ENCODE results near the gene CENPL. TPM values are rescaled to one million over a fixed set of nuclear protein-coding genes. Genes with fewer than 3 reads are reported as not detected.

The CENPL gene
- total and polyA plus RNA-seq, 8 donors, result 7.2 to 19.0 (median 11.3) TPM

DNA sequence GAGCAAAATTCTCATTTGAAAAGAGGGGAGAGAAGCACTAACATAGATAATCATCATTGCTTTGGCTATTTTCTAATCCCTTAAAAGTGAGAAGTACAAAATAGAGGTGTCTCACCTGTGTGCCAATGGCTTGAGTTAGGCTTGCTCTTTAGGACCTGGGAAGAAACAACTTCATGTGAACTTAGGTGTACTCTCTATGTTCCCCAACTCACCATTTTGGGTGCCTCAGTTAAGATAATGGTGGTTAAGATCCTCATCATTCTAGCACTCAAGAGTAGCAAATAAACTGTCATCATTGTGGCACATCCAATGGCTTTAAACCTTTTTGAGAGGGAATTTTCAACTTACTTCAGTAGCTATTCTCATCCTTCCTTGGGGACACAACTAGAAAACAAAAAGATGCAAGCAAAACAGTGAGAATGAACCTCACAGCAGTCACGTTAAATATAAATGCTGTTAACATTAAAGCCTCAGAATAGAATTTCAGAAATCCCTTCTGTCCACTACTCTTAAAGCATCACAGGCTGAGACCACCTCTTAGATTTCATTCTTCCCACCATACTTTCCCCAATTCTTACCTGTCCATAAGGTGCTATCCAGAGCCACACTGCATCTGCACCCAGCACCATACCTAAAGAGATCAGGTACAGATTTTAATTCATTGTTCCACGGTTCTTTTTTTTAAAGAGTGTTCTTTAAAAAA lies 41.9 kb upstream of the CENPL start:
- H3K27ac ChIP-seq, result peak overlapping the region; percentile 97 to 99
- H3K27me3 ChIP-seq, result no peaks in the 10 kb centered on the region
- TF ChIP-seq CTCF (IDR thresholded peaks at IDR 0.05), result no peak
- H3K9me3 ChIP-seq, result no peaks in the 10 kb centered on the region
- intact Hi-C loops (cut with DNase I), result no loop called here
- H3K4me3 ChIP-seq, result peak overlapping the region; percentile 72 to 87
- DNase-seq, result no peak
- ATAC-seq, result no peak
- H3K36me3 ChIP-seq, result peaks cover 3 to 58% of the 10 kb centered on the region in 2 donors
- peaks cover 30 to 67% of the 10 kb centered on the region in 2 donors for H3K4me1 ChIP-seq

DNA sequence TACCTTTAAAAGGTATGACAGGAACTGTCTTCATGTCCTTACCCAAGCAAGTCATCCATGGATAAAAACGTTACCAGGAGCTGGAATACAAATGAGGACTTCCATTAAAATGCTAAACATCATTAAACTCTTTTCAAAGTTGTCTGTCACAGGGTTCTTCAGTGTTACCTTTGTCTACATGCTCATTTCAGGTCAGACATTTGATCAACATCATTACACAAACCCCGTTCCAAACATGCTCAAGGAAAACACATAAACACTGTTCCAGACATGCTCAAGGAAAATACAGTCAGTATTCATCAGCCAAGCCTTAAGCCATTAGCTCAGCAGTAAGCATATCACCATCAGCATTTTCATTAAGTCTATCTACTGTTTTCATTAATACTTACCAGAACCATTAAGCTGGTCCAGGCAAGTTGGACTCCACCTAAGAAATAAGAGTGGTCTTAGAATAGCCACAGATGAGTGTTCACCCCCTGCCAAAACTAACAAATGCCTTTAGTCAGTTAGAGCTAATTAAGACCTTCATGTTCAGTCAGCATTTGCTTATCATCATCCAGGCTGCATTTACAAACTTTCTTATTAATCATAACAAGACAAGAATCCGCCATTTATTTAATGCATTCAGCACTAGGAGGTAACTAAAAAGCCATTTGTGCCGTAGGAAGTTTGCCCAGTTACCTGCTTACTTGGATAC lies 40.9 kb upstream of the CENPL start:
- ATAC-seq, result no peak
- Histone ChIP-seq H3K9me3 (no peaks in the 10 kb centered on the region), H3K27ac (peak overlapping the region; percentile 26 to 99), H3K4me3 (peak overlapping the region; percentile 72 to 87), H3K4me1 (peaks cover 30 to 57% of the 10 kb centered on the region in 2 donors), H3K27me3 (no peaks in the 10 kb centered on the region), H3K36me3 (peaks cover 3 to 61% of the 10 kb centered on the region in 2 donors)
- intact Hi-C loops (cut with DNase I), result no loop called here
- TF ChIP-seq CTCF (IDR thresholded peaks at IDR 0.05), result no peak
- DNase-seq, result peak in 1 of 4 donors; percentile 10

GRCh38 chr1:173864179-173864867 lies 39.6 kb upstream of the CENPL start:
- no peaks in the 10 kb centered on the region for H3K9me3 ChIP-seq
- no peak for ATAC-seq
- DNase-seq, result no peak
- H3K4me1 ChIP-seq, result peaks cover 23 to 44% of the 10 kb centered on the region in 2 donors
- intact Hi-C loops (cut with DNase I), result no loop called here
- H3K36me3 ChIP-seq, result peaks cover 3 to 69% of the 10 kb centered on the region in 2 donors
- H3K4me3 ChIP-seq, result peak overlapping the region in 1 of 2 donors; percentile 87
- no peak for TF ChIP-seq CTCF (IDR thresholded peaks at IDR 0.05)
- H3K27me3 ChIP-seq, result no peaks in the 10 kb centered on the region
- H3K27ac ChIP-seq, result peak overlapping the region in 1 of 2 donors; percentile 18

DNA sequence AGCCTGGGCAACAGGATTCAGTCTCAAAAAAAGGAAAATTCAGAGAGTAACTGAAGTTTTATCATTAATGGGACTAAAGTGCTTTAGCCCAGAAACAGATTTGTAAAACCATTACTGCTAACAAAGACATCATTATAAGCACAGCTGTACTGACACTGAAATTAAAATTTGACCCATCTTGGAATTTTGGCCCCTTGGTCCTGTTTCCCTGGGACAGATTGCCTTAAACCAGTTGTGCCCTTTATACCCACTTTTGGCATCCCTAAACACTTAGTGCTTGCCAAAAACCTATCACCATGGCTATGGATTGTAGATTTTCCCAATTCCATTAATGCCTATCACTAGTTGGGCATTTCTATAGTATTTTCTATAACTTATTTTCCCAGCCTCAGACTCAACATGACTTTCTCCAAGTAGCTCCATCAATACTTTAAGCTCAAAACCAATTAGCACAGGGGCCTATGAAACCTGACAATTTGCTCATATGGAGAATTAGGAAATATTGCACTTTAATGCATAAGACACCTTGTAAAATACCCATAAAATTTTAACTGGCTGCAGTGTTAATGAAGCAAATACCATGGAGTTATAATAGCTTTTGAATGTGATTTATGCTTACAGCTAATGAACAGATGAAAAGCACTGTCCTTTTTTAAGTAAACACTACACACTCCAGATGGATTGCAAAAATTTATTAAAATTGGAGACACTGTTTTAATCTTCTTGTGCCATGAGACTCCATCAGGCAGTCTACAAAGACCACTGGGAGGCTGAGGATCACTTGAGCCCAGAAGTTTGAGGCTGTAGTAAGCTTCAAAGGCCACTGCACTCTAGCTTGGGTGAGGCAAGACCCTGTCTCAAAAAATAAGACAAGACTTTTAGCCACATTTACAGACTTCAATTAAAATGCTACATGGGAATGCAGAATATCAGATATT lies 38.8 kb upstream of the CENPL start:
- DNase-seq (no peak), ATAC-seq (no peak)
- intact Hi-C loops (cut with DNase I), result no loop called here
- Histone ChIP-seq H3K4me3 (peak overlapping the region in 1 of 2 donors; percentile 87), H3K9me3 (no peaks in the 10 kb centered on the region), H3K4me1 (peaks cover 20 to 38% of the 10 kb centered on the region in 2 donors), H3K36me3 (peaks cover 3 to 77% of the 10 kb centered on the region in 2 donors), H3K27ac (no peak overlapping the region), H3K27me3 (no peaks in the 10 kb centered on the region)
- TF ChIP-seq CTCF (IDR thresholded peaks at IDR 0.05), result no peak

All from left lung (tissue), 10 donors.